ENCODE results near the gene HPDL. TPM values are rescaled to one million over a fixed set of nuclear protein-coding genes. Genes with fewer than 3 reads are reported as not detected.

Gene HPDL
- polyA plus RNA-seq, 1 donor (not counting 4 experiments of a cell fraction or from before 2014, with no cell fraction given) = 0.14 TPM

DNA sequence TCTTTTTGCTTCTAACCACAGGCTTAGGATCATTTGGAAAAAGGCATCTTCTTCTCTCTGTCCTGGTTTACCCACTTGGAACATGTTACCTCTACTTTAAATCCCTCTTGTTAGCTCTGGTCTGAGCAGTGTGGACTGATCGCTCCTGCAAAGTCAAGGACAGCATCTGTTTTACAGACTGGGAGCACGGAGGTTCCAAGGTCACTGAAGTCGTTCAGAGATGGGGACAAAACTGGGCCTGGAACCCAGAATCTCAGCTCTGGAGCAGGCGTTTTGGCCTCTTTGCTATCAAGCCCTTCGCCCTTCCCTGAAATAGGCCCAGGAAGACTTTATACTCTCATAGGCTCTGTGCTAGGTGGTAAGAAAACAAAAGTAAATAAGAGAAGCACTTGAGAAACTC lies 24.8 kb downstream of the HPDL start:
- dilution Hi-C loops (cut with MboI; ENCODE audit: extremely low pct_ligation_motif_present, low sequenced_read_pairs) = no loop called here
- Histone ChIP-seq H3K4me1 (ENCODE audit: control insufficient read depth, extremely low read depth, insufficient read depth, low read length) (peaks cover 30% of the 10 kb centered on the region), H3K9me1 (ENCODE audit: control insufficient read depth, extremely low read depth, insufficient read depth, low read length) (no peaks in the 10 kb centered on the region), H3K27me3 (ENCODE audit: control insufficient read depth, extremely low read depth, insufficient read depth, low read length) (no peaks in the 10 kb centered on the region), H3K4me2 (ENCODE audit: control insufficient read depth, extremely low read depth, insufficient read depth, low read depth, low read length) (no peak overlapping the region), H2AFZ (ENCODE audit: control insufficient read depth, low read length) (no peak overlapping the region), H3K27ac (ENCODE audit: control insufficient read depth, insufficient read depth, low read length) (no peak overlapping the region), H3K4me3 (ENCODE audit: control insufficient read depth in 2 of 3, extremely low read depth in 1 of 3, insufficient read depth in 2 of 3, low read depth in 1 of 3, low read length in 3 of 3) (no peak overlapping the region), H3K9me3 (ENCODE audit: control insufficient read depth, low read depth, low read length) (no peaks in the 10 kb centered on the region), H3K9ac (ENCODE audit: control insufficient read depth, extremely low read depth, insufficient read depth, low read length) (no peak overlapping the region), H3K36me3 (ENCODE audit: control insufficient read depth in 2 of 2, extremely low read depth in 1 of 2, insufficient read depth in 2 of 2, low read length in 2 of 2) (no peaks in the 10 kb centered on the region), H4K20me1 (ENCODE audit: control insufficient read depth, extremely low read depth, insufficient read depth, low read length) (no peaks in the 10 kb centered on the region), H3K79me2 (ENCODE audit: control insufficient read depth, insufficient read depth, low read length) (no peaks in the 10 kb centered on the region)
- DNase-seq (ENCODE audit: low read depth, low spot score) (no peak), FAIRE-seq (no peak)
- TF ChIP-seq, protein P1, sequence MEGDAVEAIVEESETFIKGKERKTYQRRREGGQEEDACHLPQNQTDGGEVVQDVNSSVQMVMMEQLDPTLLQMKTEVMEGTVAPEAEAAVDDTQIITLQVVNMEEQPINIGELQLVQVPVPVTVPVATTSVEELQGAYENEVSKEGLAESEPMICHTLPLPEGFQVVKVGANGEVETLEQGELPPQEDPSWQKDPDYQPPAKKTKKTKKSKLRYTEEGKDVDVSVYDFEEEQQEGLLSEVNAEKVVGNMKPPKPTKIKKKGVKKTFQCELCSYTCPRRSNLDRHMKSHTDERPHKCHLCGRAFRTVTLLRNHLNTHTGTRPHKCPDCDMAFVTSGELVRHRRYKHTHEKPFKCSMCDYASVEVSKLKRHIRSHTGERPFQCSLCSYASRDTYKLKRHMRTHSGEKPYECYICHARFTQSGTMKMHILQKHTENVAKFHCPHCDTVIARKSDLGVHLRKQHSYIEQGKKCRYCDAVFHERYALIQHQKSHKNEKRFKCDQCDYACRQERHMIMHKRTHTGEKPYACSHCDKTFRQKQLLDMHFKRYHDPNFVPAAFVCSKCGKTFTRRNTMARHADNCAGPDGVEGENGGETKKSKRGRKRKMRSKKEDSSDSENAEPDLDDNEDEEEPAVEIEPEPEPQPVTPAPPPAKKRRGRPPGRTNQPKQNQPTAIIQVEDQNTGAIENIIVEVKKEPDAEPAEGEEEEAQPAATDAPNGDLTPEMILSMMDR (optimal IDR thresholded peaks at IDR 0.05 in 1 of 3, IDR thresholded peaks at IDR 0.05 in 1 of 3, conservative IDR thresholded peaks at IDR 0.05 in 1 of 3; ENCODE audit: extremely low read depth in 1 of 3, insufficient read depth in 2 of 3, low read length in 3 of 3) = no peak
- no peak for TF ChIP-seq EZH2 (IDR thresholded peaks at IDR 0.05; ENCODE audit: low read length)

DNA sequence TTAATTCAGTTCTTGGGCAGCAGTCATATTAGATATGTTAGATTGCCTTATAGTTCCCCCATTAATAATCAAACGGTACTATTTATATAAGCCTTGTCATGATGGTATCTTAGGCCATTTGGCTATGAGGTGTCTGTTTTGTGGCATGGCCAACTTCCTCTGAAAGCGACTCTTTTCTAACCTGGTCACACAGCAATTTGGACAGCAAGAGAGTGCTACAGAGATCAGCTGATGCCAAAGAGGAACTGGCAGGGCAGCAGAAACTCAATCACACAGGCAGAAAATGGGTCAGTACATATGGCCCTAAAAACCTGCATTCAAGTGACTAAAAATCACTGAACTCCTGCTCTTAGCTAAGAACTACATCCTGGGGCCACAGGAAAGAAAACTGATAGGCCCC lies 27.0 kb downstream of the HPDL start:
- H3K27me3 ChIP-seq (ENCODE audit: control insufficient read depth, extremely low read depth, insufficient read depth, low read length) = no peaks in the 10 kb centered on the region
- no peaks in the 10 kb centered on the region for H4K20me1 ChIP-seq (ENCODE audit: control insufficient read depth, extremely low read depth, insufficient read depth, low read length)
- no peaks in the 10 kb centered on the region for H3K9me3 ChIP-seq (ENCODE audit: control insufficient read depth, low read depth, low read length)
- no peak overlapping the region for H3K4me3 ChIP-seq (ENCODE audit: control insufficient read depth in 2 of 3, extremely low read depth in 1 of 3, insufficient read depth in 2 of 3, low read depth in 1 of 3, low read length in 3 of 3)
- H3K27ac ChIP-seq (ENCODE audit: control insufficient read depth, insufficient read depth, low read length) = no peak overlapping the region
- dilution Hi-C loops (cut with MboI; ENCODE audit: extremely low pct_ligation_motif_present, low sequenced_read_pairs) = no loop called here
- H3K9me1 ChIP-seq (ENCODE audit: control insufficient read depth, extremely low read depth, insufficient read depth, low read length) = no peaks in the 10 kb centered on the region
- H3K4me1 ChIP-seq (ENCODE audit: control insufficient read depth, extremely low read depth, insufficient read depth, low read length) = peaks cover 21% of the 10 kb centered on the region
- FAIRE-seq = no peak
- TF ChIP-seq, protein P1 (optimal IDR thresholded peaks at IDR 0.05 in 1 of 3, IDR thresholded peaks at IDR 0.05 in 1 of 3, conservative IDR thresholded peaks at IDR 0.05 in 1 of 3; ENCODE audit: extremely low read depth in 1 of 3, insufficient read depth in 2 of 3, low read length in 3 of 3) = no peak
- no peak for TF ChIP-seq EZH2 (IDR thresholded peaks at IDR 0.05; ENCODE audit: low read length)
- H3K9ac ChIP-seq (ENCODE audit: control insufficient read depth, extremely low read depth, insufficient read depth, low read length) = no peak overlapping the region
- no peaks in the 10 kb centered on the region for H3K36me3 ChIP-seq (ENCODE audit: control insufficient read depth in 2 of 2, extremely low read depth in 1 of 2, insufficient read depth in 2 of 2, low read length in 2 of 2)
- H3K79me2 ChIP-seq (ENCODE audit: control insufficient read depth, insufficient read depth, low read length) = no peaks in the 10 kb centered on the region
- no peak for DNase-seq (ENCODE audit: low read depth, low spot score)
- H2AFZ ChIP-seq (ENCODE audit: control insufficient read depth, low read length) = no peak overlapping the region
- H3K4me2 ChIP-seq (ENCODE audit: control insufficient read depth, extremely low read depth, insufficient read depth, low read depth, low read length) = no peak overlapping the region
